Measurements from ENCODE around the gene ADAMTS14.

ADAMTS14 gene

GRCh38 chr10:70655316-70655715 is 17.0 kb upstream of the ADAMTS14 start:
- TF ChIP-seq CREB1 (IDR thresholded peaks at IDR 0.05; ENCODE audit: low read depth) (no peak), TCF12 (IDR thresholded peaks at IDR 0.05; ENCODE audit: low read depth) (no peak), FOXM1 (IDR thresholded peaks at IDR 0.05; ENCODE audit: borderline replicate concordance, low read depth) (no peak), RAD21 (IDR thresholded peaks at IDR 0.05; ENCODE audit: low read depth) (no peak), EP300 (IDR thresholded peaks at IDR 0.05; ENCODE audit: borderline replicate concordance) (no peak), ZBTB7A (IDR thresholded peaks at IDR 0.05; ENCODE audit: low read depth) (no peak), TAF1 (IDR thresholded peaks at IDR 0.05; ENCODE audit: low read depth) (no peak), NFIC (IDR thresholded peaks at IDR 0.05) (no peak), TEAD4 (IDR thresholded peaks at IDR 0.05) (no peak), YY1 (IDR thresholded peaks at IDR 0.05; ENCODE audit: low read depth) (no peak), CEBPB (IDR thresholded peaks at IDR 0.05) (no peak), EGR1 (IDR thresholded peaks at IDR 0.05) (no peak)
- TF ChIP-seq, protein P1, sequence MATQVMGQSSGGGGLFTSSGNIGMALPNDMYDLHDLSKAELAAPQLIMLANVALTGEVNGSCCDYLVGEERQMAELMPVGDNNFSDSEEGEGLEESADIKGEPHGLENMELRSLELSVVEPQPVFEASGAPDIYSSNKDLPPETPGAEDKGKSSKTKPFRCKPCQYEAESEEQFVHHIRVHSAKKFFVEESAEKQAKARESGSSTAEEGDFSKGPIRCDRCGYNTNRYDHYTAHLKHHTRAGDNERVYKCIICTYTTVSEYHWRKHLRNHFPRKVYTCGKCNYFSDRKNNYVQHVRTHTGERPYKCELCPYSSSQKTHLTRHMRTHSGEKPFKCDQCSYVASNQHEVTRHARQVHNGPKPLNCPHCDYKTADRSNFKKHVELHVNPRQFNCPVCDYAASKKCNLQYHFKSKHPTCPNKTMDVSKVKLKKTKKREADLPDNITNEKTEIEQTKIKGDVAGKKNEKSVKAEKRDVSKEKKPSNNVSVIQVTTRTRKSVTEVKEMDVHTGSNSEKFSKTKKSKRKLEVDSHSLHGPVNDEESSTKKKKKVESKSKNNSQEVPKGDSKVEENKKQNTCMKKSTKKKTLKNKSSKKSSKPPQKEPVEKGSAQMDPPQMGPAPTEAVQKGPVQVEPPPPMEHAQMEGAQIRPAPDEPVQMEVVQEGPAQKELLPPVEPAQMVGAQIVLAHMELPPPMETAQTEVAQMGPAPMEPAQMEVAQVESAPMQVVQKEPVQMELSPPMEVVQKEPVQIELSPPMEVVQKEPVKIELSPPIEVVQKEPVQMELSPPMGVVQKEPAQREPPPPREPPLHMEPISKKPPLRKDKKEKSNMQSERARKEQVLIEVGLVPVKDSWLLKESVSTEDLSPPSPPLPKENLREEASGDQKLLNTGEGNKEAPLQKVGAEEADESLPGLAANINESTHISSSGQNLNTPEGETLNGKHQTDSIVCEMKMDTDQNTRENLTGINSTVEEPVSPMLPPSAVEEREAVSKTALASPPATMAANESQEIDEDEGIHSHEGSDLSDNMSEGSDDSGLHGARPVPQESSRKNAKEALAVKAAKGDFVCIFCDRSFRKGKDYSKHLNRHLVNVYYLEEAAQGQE (IDR thresholded peaks at IDR 0.05; ENCODE audit: low read depth), result no peak
- TF ChIP-seq, protein P2, sequence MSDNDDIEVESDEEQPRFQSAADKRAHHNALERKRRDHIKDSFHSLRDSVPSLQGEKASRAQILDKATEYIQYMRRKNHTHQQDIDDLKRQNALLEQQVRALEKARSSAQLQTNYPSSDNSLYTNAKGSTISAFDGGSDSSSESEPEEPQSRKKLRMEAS (IDR thresholded peaks at IDR 0.05), result no peak
- TF ChIP-seq, protein P3, sequence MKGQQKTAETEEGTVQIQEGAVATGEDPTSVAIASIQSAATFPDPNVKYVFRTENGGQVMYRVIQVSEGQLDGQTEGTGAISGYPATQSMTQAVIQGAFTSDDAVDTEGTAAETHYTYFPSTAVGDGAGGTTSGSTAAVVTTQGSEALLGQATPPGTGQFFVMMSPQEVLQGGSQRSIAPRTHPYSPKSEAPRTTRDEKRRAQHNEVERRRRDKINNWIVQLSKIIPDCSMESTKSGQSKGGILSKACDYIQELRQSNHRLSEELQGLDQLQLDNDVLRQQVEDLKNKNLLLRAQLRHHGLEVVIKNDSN (IDR thresholded peaks at IDR 0.05), result no peak

DNA sequence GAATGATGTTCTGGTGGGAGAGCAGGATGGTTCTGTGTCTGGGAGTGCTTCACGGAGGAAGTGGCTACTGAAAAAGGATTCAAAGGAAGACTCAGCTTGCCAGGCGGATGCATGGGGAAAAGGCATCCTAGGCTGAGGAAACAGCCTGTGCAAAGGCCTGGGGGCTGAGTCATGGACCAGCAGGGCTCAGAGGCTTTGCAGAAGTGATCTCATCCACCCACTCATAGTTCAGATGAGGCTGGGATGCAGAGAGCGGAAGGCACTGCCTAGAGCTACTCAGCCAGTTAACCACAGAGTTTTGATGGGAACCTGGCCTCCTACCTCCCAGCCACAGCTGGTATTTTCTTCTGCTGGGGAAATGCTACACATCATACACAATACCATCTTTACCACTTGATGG is 15.8 kb upstream of the ADAMTS14 start:
- TF ChIP-seq YY1 (IDR thresholded peaks at IDR 0.05; ENCODE audit: low read depth) (no peak), ZBTB7A (IDR thresholded peaks at IDR 0.05; ENCODE audit: low read depth) (no peak), FOXM1 (IDR thresholded peaks at IDR 0.05; ENCODE audit: borderline replicate concordance, low read depth) (no peak), EGR1 (IDR thresholded peaks at IDR 0.05) (no peak), TAF1 (IDR thresholded peaks at IDR 0.05; ENCODE audit: low read depth) (no peak)
- TF ChIP-seq, protein P1 (IDR thresholded peaks at IDR 0.05; ENCODE audit: low read depth), result no peak

GRCh38 chr10:70657041-70657440 is 15.3 kb upstream of the ADAMTS14 start:
- no peak for TF ChIP-seq TEAD4 (IDR thresholded peaks at IDR 0.05)
- TF ChIP-seq, protein P2 (IDR thresholded peaks at IDR 0.05), result no peak
- TF ChIP-seq EGR1 (IDR thresholded peaks at IDR 0.05), result no peak
- no peak for TF ChIP-seq EP300 (IDR thresholded peaks at IDR 0.05; ENCODE audit: borderline replicate concordance)
- TF ChIP-seq, protein P1 (IDR thresholded peaks at IDR 0.05; ENCODE audit: low read depth), result no peak
- no peak for TF ChIP-seq ZBTB7A (IDR thresholded peaks at IDR 0.05; ENCODE audit: low read depth)
- no peak for TF ChIP-seq TCF12 (IDR thresholded peaks at IDR 0.05; ENCODE audit: low read depth)
- no peak for TF ChIP-seq YY1 (IDR thresholded peaks at IDR 0.05; ENCODE audit: low read depth)
- TF ChIP-seq CEBPB (IDR thresholded peaks at IDR 0.05), result no peak
- TF ChIP-seq FOXM1 (IDR thresholded peaks at IDR 0.05; ENCODE audit: borderline replicate concordance, low read depth), result no peak
- TF ChIP-seq TAF1 (IDR thresholded peaks at IDR 0.05; ENCODE audit: low read depth), result no peak
- TF ChIP-seq, protein P3 (IDR thresholded peaks at IDR 0.05), result no peak
- TF ChIP-seq RAD21 (IDR thresholded peaks at IDR 0.05; ENCODE audit: low read depth), result no peak

- TF ChIP-seq ZBTB7A (IDR thresholded peaks at IDR 0.05; ENCODE audit: low read depth) (no peak), RAD21 (IDR thresholded peaks at IDR 0.05; ENCODE audit: low read depth) (no peak), TAF1 (IDR thresholded peaks at IDR 0.05; ENCODE audit: low read depth) (no peak), NFIC (IDR thresholded peaks at IDR 0.05) (no peak), EGR1 (IDR thresholded peaks at IDR 0.05) (no peak), YY1 (IDR thresholded peaks at IDR 0.05; ENCODE audit: low read depth) (no peak), TEAD4 (IDR thresholded peaks at IDR 0.05) (no peak), FOXM1 (IDR thresholded peaks at IDR 0.05; ENCODE audit: borderline replicate concordance, low read depth) (no peak), EP300 (IDR thresholded peaks at IDR 0.05; ENCODE audit: borderline replicate concordance) (no peak), CREB1 (IDR thresholded peaks at IDR 0.05; ENCODE audit: low read depth) (no peak), TCF12 (IDR thresholded peaks at IDR 0.05; ENCODE audit: low read depth) (no peak), CEBPB (IDR thresholded peaks at IDR 0.05) (no peak)
- TF ChIP-seq, protein P1 (IDR thresholded peaks at IDR 0.05; ENCODE audit: low read depth), result no peak
- TF ChIP-seq, protein P2 (IDR thresholded peaks at IDR 0.05), result no peak
- TF ChIP-seq, protein P3 (IDR thresholded peaks at IDR 0.05), result no peak
Measured at GRCh38 chr10:70658582-70659136, 13.6 kb upstream of the ADAMTS14 start.

Measured in Ishikawa (cell line).